Measurements from ENCODE around the gene CTPS2. TPM values are rescaled to one million over a fixed set of nuclear protein-coding genes. Genes with fewer than 3 reads are reported as not detected.

Gene CTPS2
- total and polyA plus RNA-seq, 8 donors = 10.2 to 56.5 (median 49.1) TPM

- Histone ChIP-seq H3K36me3 (no peaks in the 10 kb centered on the region), H3K4me3 (no peak overlapping the region), H3K9me3 (no peaks in the 10 kb centered on the region), H3K27ac (no peak overlapping the region), H3K27me3 (no peaks in the 10 kb centered on the region), H3K4me1 (no peaks in the 10 kb centered on the region)
- ATAC-seq = no peak
- no peak for DNase-seq
- TF ChIP-seq, protein P1, sequence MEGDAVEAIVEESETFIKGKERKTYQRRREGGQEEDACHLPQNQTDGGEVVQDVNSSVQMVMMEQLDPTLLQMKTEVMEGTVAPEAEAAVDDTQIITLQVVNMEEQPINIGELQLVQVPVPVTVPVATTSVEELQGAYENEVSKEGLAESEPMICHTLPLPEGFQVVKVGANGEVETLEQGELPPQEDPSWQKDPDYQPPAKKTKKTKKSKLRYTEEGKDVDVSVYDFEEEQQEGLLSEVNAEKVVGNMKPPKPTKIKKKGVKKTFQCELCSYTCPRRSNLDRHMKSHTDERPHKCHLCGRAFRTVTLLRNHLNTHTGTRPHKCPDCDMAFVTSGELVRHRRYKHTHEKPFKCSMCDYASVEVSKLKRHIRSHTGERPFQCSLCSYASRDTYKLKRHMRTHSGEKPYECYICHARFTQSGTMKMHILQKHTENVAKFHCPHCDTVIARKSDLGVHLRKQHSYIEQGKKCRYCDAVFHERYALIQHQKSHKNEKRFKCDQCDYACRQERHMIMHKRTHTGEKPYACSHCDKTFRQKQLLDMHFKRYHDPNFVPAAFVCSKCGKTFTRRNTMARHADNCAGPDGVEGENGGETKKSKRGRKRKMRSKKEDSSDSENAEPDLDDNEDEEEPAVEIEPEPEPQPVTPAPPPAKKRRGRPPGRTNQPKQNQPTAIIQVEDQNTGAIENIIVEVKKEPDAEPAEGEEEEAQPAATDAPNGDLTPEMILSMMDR (IDR thresholded peaks at IDR 0.05) = no peak
- intact Hi-C loops (cut with DNase I) = no loop called here
Measured at GRCh38 chrX:16544969-16545368, 167.5 kb downstream of the CTPS2 start.

Small RNAs within 50 kb of the gene (microRNA-seq; reads per million reads assigned to microRNA genes)
- 0 reads per million in 2 donors for gene MIR548AM

Other genes with a start within 250 kb of the CTPS2 start
- under 1 TPM in 1 of 2 donors, not detected in 1; 0.64 TPM for gene S100G, start 62.5 kb downstream of the CTPS2 start, total RNA-seq
- not detected for gene S100G, start 62.5 kb downstream of the CTPS2 start, polyA plus RNA-seq (ENCODE audit: insufficient read length in 6 of 6)
- gene SYAP1, start 6.9 kb upstream of the CTPS2 start, total RNA-seq = 10 to 100 TPM; 25.8 to 36.9 TPM
- 10 to 100 TPM; 17.9 to 24.4 (median 21.5) TPM for gene SYAP1, start 6.9 kb upstream of the CTPS2 start, polyA plus RNA-seq (ENCODE audit: insufficient read length in 6 of 6)
- 10 to 100 TPM in 1 of 2 donors, 1 to 10 TPM in 1; 9.6 to 11.3 TPM for gene TXLNG, start 73.8 kb upstream of the CTPS2 start, total RNA-seq
- gene TXLNG, start 73.8 kb upstream of the CTPS2 start, polyA plus RNA-seq (ENCODE audit: insufficient read length in 6 of 6) = 10 to 100 TPM; 13.5 to 18.2 (median 16.9) TPM
- gene RBBP7, start 157.7 kb upstream of the CTPS2 start, total RNA-seq = 10 to 100 TPM; 70.4 to 82.6 TPM
- 100 to 1,000 TPM; 215 to 275 (median 249) TPM for gene RBBP7, start 157.7 kb upstream of the CTPS2 start, polyA plus RNA-seq (ENCODE audit: insufficient read length in 6 of 6)
- gene REPS2, start 234.0 kb upstream of the CTPS2 start, total RNA-seq = 10 to 100 TPM; 15.7 to 19.5 TPM
- 10 to 100 TPM; 12.6 to 15.4 (median 14.6) TPM for gene REPS2, start 234.0 kb upstream of the CTPS2 start, polyA plus RNA-seq (ENCODE audit: insufficient read length in 6 of 6)

Data from left lung (tissue), 10 donors.